ENCODE measurements around the gene CALN1. TPM values are rescaled to one million over a fixed set of nuclear protein-coding genes. Genes with fewer than 3 reads are reported as not detected.

Gene CALN1
- total and polyA plus RNA-seq, 7 donors = 0.01 to 0.06 (median 0.02) TPM; not detected in 2

- Histone ChIP-seq H3K4me1 (no peaks in the 10 kb centered on the region), H3K36me3 (ENCODE audit: insufficient read depth in 1 of 2, low read depth in 1 of 2) (no peaks in the 10 kb centered on the region), H3K27me3 (ENCODE audit: insufficient read depth in 3 of 3, low read length in 2 of 3) (no peaks in the 10 kb centered on the region), H3K27ac (no peak overlapping the region), H3K9me3 (no peaks in the 10 kb centered on the region), H3K4me3 (no peak overlapping the region)
- DNase-seq (no peak), ATAC-seq (no peak)
- intact Hi-C loops (cut with DNase I) = no loop called here
- no peak for TF ChIP-seq CTCF (IDR thresholded peaks at IDR 0.05)
- WGBS, 3 donors = 55 to 76% (median 64%) methylated on average over 1 of the region's 1 CpG
Observed at GRCh38 chr7:72298912-72299311, 113.2 kb downstream of the CALN1 start.

- no peak for DNase-seq
Observed at GRCh38 chr7:72298091-72298490, 114.0 kb downstream of the CALN1 start.

DNA sequence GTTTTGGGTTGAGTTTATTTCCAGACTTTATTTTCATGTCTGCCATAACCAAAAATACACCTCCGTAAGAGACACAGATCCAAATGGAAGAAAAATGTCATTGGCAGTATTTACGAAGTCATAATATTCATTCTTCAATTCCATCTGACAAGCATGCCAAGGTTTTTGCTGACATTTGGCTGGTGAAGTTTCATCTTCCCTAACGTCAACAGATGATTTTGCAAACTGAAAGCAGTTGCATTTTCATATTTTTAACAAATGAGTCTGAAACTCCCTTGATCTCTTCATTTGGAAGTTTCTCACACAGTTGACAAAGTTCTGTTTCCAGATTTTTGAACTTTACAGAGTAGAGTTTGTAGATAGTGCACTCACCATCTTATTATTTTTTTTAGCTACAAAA, 114.5 kb downstream of the CALN1 start:
- no peak for TF ChIP-seq CTCF (IDR thresholded peaks at IDR 0.05)
- no peaks in the 10 kb centered on the region for H3K27me3 ChIP-seq (ENCODE audit: insufficient read depth in 3 of 3, low read length in 2 of 3)
- H3K4me3 ChIP-seq = no peak overlapping the region
- no peak overlapping the region for H3K27ac ChIP-seq
- H3K9me3 ChIP-seq = no peaks in the 10 kb centered on the region
- no peak for ATAC-seq
- H3K4me1 ChIP-seq = no peaks in the 10 kb centered on the region
- WGBS, 3 donors = 28 to 52% (median 32%) methylated on average over 3 of the region's 3 CpGs
- DNase-seq = no peak
- no peaks in the 10 kb centered on the region for H3K36me3 ChIP-seq (ENCODE audit: insufficient read depth in 1 of 2, low read depth in 1 of 2)
- intact Hi-C loops (cut with DNase I) = no loop called here

More at GRCh38 chr7:72298091-72298490, 114.0 kb downstream of the CALN1 start:
- ATAC-seq = no peak
- no peak for TF ChIP-seq CTCF (IDR thresholded peaks at IDR 0.05)
- H3K4me1 ChIP-seq = no peaks in the 10 kb centered on the region
- no peaks in the 10 kb centered on the region for H3K9me3 ChIP-seq
- WGBS, 3 donors = 89 to 95% (median 90%) methylated on average over 5 of the region's 5 CpGs
- intact Hi-C loops (cut with DNase I) = no loop called here
- no peaks in the 10 kb centered on the region for H3K36me3 ChIP-seq (ENCODE audit: insufficient read depth in 1 of 2, low read depth in 1 of 2)
- H3K27ac ChIP-seq = no peak overlapping the region
- no peaks in the 10 kb centered on the region for H3K27me3 ChIP-seq (ENCODE audit: insufficient read depth in 3 of 3, low read length in 2 of 3)
- no peak overlapping the region for H3K4me3 ChIP-seq

DNA sequence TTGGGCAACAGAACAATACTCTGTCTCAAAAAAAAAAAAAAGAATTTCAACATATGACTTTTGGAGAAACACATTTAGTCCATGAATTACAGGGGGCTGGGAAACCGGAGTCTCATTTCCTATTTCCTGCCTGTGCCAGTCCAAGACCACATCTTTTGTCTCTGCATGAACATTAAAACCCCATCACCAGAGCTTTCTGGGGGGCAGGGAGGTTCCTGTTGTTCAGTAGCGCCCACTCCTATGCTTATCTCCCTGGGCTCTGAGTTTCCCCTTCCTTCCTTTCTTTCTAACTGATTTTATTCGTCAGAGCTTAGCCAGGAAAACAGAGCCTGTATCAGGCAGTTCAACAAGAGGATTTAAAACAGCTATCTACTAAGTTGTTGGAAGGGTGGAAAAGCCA, 119.3 kb downstream of the CALN1 start:
- Histone ChIP-seq H3K4me3 (no peak overlapping the region), H3K27ac (no peak overlapping the region), H3K27me3 (ENCODE audit: insufficient read depth in 3 of 3, low read length in 2 of 3) (no peaks in the 10 kb centered on the region), H3K4me1 (no peaks in the 10 kb centered on the region), H3K9me3 (peaks cover 4% of the 10 kb centered on the region), H3K36me3 (ENCODE audit: insufficient read depth in 1 of 2, low read depth in 1 of 2) (no peaks in the 10 kb centered on the region)
- intact Hi-C loops (cut with DNase I) = no loop called here
- DNase-seq = no peak
- TF ChIP-seq CTCF (IDR thresholded peaks at IDR 0.05) = no peak
- WGBS, 3 donors = 56 to 64% (median 61%) methylated on average over 3 of the region's 3 CpGs
- no peak for ATAC-seq

- Histone ChIP-seq H3K36me3 (ENCODE audit: insufficient read depth in 1 of 2, low read depth in 1 of 2) (no peaks in the 10 kb centered on the region), H3K4me3 (no peak overlapping the region), H3K9me3 (peaks cover 4% of the 10 kb centered on the region), H3K27me3 (ENCODE audit: insufficient read depth in 3 of 3, low read length in 2 of 3) (no peaks in the 10 kb centered on the region), H3K4me1 (no peaks in the 10 kb centered on the region), H3K27ac (no peak overlapping the region)
- ATAC-seq (no peak), DNase-seq (no peak)
- TF ChIP-seq CTCF (IDR thresholded peaks at IDR 0.05) = no peak
- intact Hi-C loops (cut with DNase I) = no loop called here
- 91 to 93% (median 93%) methylated on average over 3 of the region's 3 CpGs for WGBS, 3 donors
Observed at GRCh38 chr7:72292118-72292517, 120.0 kb downstream of the CALN1 start.

Measured in psoas muscle (tissue), 8 donors.